ENCODE data around the gene NCAM1. TPM values are rescaled to one million over a fixed set of nuclear protein-coding genes. Genes with fewer than 3 reads are reported as not detected.

The NCAM1 gene
- total RNA-seq, 1 donor from 2014 or later, result 27.3 TPM

DNA sequence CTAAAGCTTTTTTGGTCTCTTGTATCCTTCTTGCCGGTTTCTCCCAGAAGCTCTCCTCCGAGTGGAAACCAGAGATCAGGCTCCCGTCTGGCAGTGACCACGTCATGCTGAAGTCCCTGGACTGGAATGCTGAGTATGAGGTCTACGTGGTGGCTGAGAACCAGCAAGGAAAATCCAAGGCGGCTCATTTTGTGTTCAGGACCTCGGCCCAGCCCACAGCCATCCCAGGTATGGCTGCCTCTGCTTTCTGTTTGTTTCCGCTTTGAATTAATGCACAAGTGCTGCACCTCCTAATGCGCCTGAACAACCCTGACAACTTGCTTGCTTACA lies 298.8 kb downstream of the NCAM1 start:
- H3K27ac Mint-ChIP-seq, result no peak overlapping the region
- H3K4me3 Mint-ChIP-seq (ENCODE audit: low read depth), result no peak overlapping the region
- H3K9me3 Mint-ChIP-seq (ENCODE audit: low read depth), result no peaks in the 10 kb centered on the region
- H3K4me1 Mint-ChIP-seq (ENCODE audit: low read depth), result no peaks in the 10 kb centered on the region
- H3K27me3 Mint-ChIP-seq, result peaks cover 7% of the 10 kb centered on the region
- TF ChIP-seq, protein P1, sequence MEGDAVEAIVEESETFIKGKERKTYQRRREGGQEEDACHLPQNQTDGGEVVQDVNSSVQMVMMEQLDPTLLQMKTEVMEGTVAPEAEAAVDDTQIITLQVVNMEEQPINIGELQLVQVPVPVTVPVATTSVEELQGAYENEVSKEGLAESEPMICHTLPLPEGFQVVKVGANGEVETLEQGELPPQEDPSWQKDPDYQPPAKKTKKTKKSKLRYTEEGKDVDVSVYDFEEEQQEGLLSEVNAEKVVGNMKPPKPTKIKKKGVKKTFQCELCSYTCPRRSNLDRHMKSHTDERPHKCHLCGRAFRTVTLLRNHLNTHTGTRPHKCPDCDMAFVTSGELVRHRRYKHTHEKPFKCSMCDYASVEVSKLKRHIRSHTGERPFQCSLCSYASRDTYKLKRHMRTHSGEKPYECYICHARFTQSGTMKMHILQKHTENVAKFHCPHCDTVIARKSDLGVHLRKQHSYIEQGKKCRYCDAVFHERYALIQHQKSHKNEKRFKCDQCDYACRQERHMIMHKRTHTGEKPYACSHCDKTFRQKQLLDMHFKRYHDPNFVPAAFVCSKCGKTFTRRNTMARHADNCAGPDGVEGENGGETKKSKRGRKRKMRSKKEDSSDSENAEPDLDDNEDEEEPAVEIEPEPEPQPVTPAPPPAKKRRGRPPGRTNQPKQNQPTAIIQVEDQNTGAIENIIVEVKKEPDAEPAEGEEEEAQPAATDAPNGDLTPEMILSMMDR (IDR thresholded peaks at IDR 0.05; ENCODE audit: unreplicated experiment), result no peak
- DNase-seq (ENCODE audit: low spot score, unreplicated experiment), result no peak
- H3K36me3 Mint-ChIP-seq (ENCODE audit: insufficient read depth), result no peaks in the 10 kb centered on the region

DNA sequence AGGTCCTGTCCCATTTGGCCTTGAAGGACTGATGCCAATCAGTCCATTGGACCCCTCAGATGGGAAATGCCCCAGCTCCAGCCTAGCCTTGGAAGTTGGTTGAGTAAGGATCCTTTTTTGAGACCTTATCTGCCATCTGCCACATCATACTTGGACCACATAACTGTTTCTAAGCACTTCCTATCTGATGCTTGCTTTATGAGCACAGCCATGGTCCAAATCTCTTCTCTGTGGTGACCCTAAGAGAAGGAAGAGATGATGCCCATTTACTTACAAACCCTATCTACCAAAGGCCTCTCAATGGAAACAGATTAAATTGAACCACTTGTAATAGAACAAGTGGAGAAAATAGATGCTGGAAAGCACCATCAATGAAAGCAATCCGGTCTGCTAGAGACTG lies 299.3 kb downstream of the NCAM1 start:
- H3K4me1 Mint-ChIP-seq (ENCODE audit: low read depth), result no peaks in the 10 kb centered on the region
- H3K36me3 Mint-ChIP-seq (ENCODE audit: insufficient read depth), result no peaks in the 10 kb centered on the region
- no peaks in the 10 kb centered on the region for H3K9me3 Mint-ChIP-seq (ENCODE audit: low read depth)
- no peak for DNase-seq (ENCODE audit: low spot score, unreplicated experiment)
- TF ChIP-seq, protein P1 (IDR thresholded peaks at IDR 0.05; ENCODE audit: unreplicated experiment), result no peak
- no peak overlapping the region for H3K27ac Mint-ChIP-seq
- H3K27me3 Mint-ChIP-seq, result peaks cover 6% of the 10 kb centered on the region
- no peak overlapping the region for H3K4me3 Mint-ChIP-seq (ENCODE audit: low read depth)

DNA sequence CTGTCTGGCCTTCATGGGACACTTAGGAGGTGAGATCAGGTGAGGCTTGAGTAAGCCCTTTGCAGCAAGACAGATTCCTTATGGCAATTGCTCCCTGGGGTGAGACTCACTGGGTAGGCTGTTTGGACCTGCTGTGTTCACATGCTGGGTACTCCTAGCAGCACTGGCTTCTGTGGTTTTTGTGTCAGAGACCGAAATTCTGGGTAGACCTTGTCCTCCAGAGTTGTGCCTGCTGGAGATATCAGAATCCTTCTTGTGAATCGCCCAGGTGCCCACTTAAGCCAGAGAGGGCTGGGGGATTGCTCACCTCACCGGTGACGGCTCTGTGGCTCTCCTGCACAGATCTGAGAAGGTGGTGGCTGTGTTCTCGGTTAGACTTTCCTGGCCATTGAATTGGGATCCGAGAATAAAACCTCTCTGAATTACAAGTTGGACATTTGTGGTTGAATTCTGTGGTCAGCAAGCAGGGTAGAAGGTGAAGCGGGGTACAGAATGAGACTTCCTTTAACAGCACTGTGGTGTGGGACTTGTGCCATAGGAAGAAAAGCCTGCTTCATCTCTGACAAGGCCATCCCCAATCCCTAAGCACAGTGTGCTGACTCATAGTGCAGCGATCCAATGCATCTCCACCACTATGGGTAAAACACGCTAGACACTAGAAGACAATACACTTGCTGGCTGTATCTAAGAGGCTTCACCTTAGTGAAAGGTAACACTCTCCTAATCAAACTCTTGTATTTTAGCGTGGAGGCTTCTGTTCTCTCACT lies 300.7 kb downstream of the NCAM1 start:
- TF ChIP-seq, protein P1 (IDR thresholded peaks at IDR 0.05; ENCODE audit: unreplicated experiment), result no peak
- H3K4me1 Mint-ChIP-seq (ENCODE audit: low read depth), result no peaks in the 10 kb centered on the region
- H3K36me3 Mint-ChIP-seq (ENCODE audit: insufficient read depth), result no peaks in the 10 kb centered on the region

DNA sequence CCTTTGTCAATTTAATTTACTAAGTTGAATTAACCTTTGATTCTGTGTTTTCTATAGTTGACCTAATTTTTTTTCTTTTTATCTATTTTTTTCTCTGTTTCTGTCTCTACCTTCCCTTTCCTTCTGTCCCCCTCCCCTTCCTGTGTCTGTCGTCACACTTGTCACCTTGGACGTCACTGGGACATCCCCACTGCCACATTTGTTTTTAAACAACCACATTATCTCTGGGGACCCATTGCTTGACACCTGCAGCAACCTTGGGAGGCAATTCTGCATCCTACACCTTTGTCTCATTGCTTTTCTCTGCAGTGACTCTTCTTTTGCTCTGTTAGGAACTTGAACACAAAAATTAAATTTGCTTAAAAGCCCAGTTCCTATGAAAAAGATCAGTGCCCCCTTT lies 301.4 kb downstream of the NCAM1 start:
- no peak for DNase-seq (ENCODE audit: low spot score, unreplicated experiment)
- Mint-ChIP-seq H3K9me3 (ENCODE audit: low read depth) (no peaks in the 10 kb centered on the region), H3K4me3 (ENCODE audit: low read depth) (no peak overlapping the region), H3K27me3 (peaks cover 6% of the 10 kb centered on the region), H3K27ac (no peak overlapping the region), H3K4me1 (ENCODE audit: low read depth) (no peaks in the 10 kb centered on the region), H3K36me3 (ENCODE audit: insufficient read depth) (no peaks in the 10 kb centered on the region)
- TF ChIP-seq, protein P1 (IDR thresholded peaks at IDR 0.05; ENCODE audit: unreplicated experiment), result no peak

More for the DNA sequence above, 300.7 kb downstream of the NCAM1 start:
- Mint-ChIP-seq H3K4me3 (ENCODE audit: low read depth) (no peak overlapping the region), H3K27me3 (peaks cover 6% of the 10 kb centered on the region), H3K9me3 (ENCODE audit: low read depth) (no peaks in the 10 kb centered on the region), H3K27ac (no peak overlapping the region)
- DNase-seq (ENCODE audit: low spot score, unreplicated experiment), result no peak

DNA sequence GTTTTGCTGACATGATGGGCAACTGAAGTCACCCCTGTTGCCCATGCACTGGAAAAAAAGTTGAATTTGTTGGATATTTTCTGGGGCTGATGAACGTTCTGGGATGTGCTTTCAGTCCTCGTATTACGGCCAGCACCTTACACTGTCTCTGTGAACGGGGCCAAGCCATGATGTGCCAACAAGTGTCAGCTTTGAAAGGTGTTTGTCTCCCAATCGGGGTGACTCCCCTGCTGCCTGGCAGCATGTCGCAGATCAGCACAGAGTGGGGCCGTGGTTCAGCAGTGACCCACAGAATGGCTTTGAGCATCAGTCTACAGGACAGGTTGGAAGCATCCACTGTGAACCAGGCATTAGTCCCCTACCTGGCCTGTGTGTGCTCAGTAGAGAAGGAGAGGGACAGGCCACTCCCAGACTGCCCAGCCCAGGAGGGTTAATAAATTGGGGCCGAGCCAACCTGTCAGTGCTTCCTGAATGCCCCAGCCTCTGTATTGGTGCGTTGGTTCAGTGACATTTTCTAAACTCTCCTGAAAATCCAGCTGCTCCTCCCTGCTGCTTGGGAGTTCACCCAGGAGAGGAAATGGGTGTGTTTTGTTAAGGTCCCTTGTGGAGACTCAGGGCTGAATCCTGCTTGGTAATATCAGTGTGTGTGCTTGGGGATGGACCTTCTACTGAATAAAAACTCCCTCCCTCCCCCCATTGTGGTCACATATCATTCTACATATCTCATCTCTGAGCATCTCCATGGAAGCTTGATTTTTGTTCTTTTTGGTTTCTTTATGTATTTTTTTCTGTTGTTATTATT lies 302.4 kb downstream of the NCAM1 start:
- DNase-seq (ENCODE audit: low spot score, unreplicated experiment), result no peak
- no peak overlapping the region for H3K27ac Mint-ChIP-seq
- TF ChIP-seq, protein P1 (IDR thresholded peaks at IDR 0.05; ENCODE audit: unreplicated experiment), result no peak
- H3K36me3 Mint-ChIP-seq (ENCODE audit: insufficient read depth), result no peaks in the 10 kb centered on the region
- peaks cover 6% of the 10 kb centered on the region for H3K27me3 Mint-ChIP-seq
- H3K4me1 Mint-ChIP-seq (ENCODE audit: low read depth), result no peaks in the 10 kb centered on the region
- H3K4me3 Mint-ChIP-seq (ENCODE audit: low read depth), result no peak overlapping the region
- no peaks in the 10 kb centered on the region for H3K9me3 Mint-ChIP-seq (ENCODE audit: low read depth)

Data from progenitor cell of endocrine pancreas (in vitro differentiated cells).